Muscle of back (tissue), 11 donors: ENCODE measurements around the gene ABCC10. TPM values are rescaled to one million over a fixed set of nuclear protein-coding genes. Genes with fewer than 3 reads are reported as not detected.
"Not testable (repeated sequence)": the region's sequence is repeated elsewhere in the genome, so short reads cannot be mapped to it uniquely, and the experiment has no call there.

Source experiments
- DNase-seq, 3 donors: peaks; one replicate each; pipeline versions ENCODE4 v3.0.0 to v3.0.0-alpha.2; 2013
- polyA plus RNA-seq, 10 donors: library from polyadenylated mRNA; unstranded; fragments of 120-200 nt; gene quantifications; one replicate each; pipeline ENCODE4 v1.2.1, GENCODE V29; 2013; ENCODE audit not compliant: insufficient read length in 10 of 10

Gene ABCC10
- polyA plus RNA-seq, 10 donors: 9.8 to 19.7 (median 13.7) TPM

GRCh38 chr6:43444582-43444981 lies 17.2 kb downstream of the ABCC10 start:
- no peak for DNase-seq

GRCh38 chr6:43445576-43445975 lies 18.2 kb downstream of the ABCC10 start:
- no peak for DNase-seq

- no peak for DNase-seq
Observed at GRCh38 chr6:43447604-43448003, 20.3 kb downstream of the ABCC10 start.

GRCh38 chr6:43448916-43449315 lies 21.6 kb downstream of the ABCC10 start:
- DNase-seq: no peak

GRCh38 chr6:43450699-43451131 lies 23.4 kb downstream of the ABCC10 start:
- DNase-seq: no peak

- no peak for DNase-seq
Observed at GRCh38 chr6:43451348-43451747, 24.0 kb downstream of the ABCC10 start.

GRCh38 chr6:43451939-43452338 lies 24.6 kb downstream of the ABCC10 start:
- no peak for DNase-seq

- no peak for DNase-seq
Observed at GRCh38 chr6:43452896-43453295, 25.6 kb downstream of the ABCC10 start.

- DNase-seq: no peak
Observed at GRCh38 chr6:43453831-43454230, 26.5 kb downstream of the ABCC10 start.

- no peak for DNase-seq
Observed at GRCh38 chr6:43454290-43454695, 27.0 kb downstream of the ABCC10 start.

- DNase-seq: peak; percentile 65 to 93 (median 88)
Observed at GRCh38 chr6:43454696-43455530, 27.6 kb downstream of the ABCC10 start.

GRCh38 chr6:43455531-43456428 lies 28.4 kb downstream of the ABCC10 start, which contains the start of gene DLK2:
Gene DLK2, minus strand, starts transcription at chr6:43455548. Its CDS starts 723 bp downstream, at chr6:43454825.
- peak in 2 of 3 donors; percentile 15 to 40 for DNase-seq

- DNase-seq: no peak
Observed at GRCh38 chr6:43457643-43458042, 30.3 kb downstream of the ABCC10 start.

- DNase-seq: not testable (repeated sequence)
Observed at GRCh38 chr6:43458154-43458553, 30.8 kb downstream of the ABCC10 start.

- no peak for DNase-seq
Observed at GRCh38 chr6:43459535-43459934, 32.2 kb downstream of the ABCC10 start.

GRCh38 chr6:43460032-43460431 lies 32.7 kb downstream of the ABCC10 start:
- DNase-seq: no peak

GRCh38 chr6:43461936-43462335 lies 34.6 kb downstream of the ABCC10 start:
- no peak for DNase-seq

- no peak for DNase-seq
Observed at GRCh38 chr6:43464337-43464736, 37.0 kb downstream of the ABCC10 start.

- DNase-seq: no peak
Observed at GRCh38 chr6:43465948-43466347, 38.6 kb downstream of the ABCC10 start.

- not testable (repeated sequence) for DNase-seq
Observed at GRCh38 chr6:43467265-43467664, 39.9 kb downstream of the ABCC10 start.

GRCh38 chr6:43467752-43468151 lies 40.4 kb downstream of the ABCC10 start:
- no peak for DNase-seq

- DNase-seq: no peak
Observed at GRCh38 chr6:43468240-43468639, 40.9 kb downstream of the ABCC10 start.
